K562 (cell line): ENCODE data around the gene UMAD1. TPM values are rescaled to one million over a fixed set of nuclear protein-coding genes. Genes with fewer than 3 reads are reported as not detected.

Experiments used
- ATAC-seq: fragments of 200-7000 bp; cut with Tn5 transposase; 3 replicates; pipeline ENCODE4 v1.9.1; 2020; ENCODE audit warnings: moderate library complexity
- BruUV-seq: library from RNA; stranded (reverse); fragments of 400-500 nt; replicated peaks from 2 replicates; lab custom pipeline; 2021; lab: Mats Ljungman, UMichigan
- CTCF ChIA-PET: fragments of 300-600 bp; formaldehyde crosslinking; extraction: SDS; loops from one replicate; lab custom pipeline; 2021; ENCODE audit warnings: low intra/inter-chr PET ratio; lab: Yijun Ruan, JAX
- POLR2A ChIA-PET: fragments of 300-600, 350-650 bp; sonication (Branson Sonifier 250); formaldehyde crosslinking; extraction: SDS; loops from one replicate; lab custom pipeline; 2021; ENCODE audit warnings: antibody characterized with exemption, inconsistent platforms; lab: Yijun Ruan, JAX
- DNase-seq, 4 experiments: peaks; one replicate each; pipeline versions ENCODE4 v3.0.0 to v3.0.0-alpha.2; 2011 to 2018; ENCODE audit warnings: low spot score in 3 of 4, mixed read lengths in 3 of 4; ENCODE audit errors: extremely low read depth in 1 of 4
- FAIRE-seq: peaks from 2 replicates; lab custom pipeline; 2011; peaks lifted over from hg19 to GRCh38; lab: Jason Lieb, UNC
- H2AFZ ChIP-seq: 2 replicates; pipeline ENCODE4 v1.6.0; 2011; ENCODE audit warnings: low read depth, low read length, control low read depth, inconsistent platforms
- H3K27ac ChIP-seq: fragments of 200-600 bp; 3 replicates; pipeline ENCODE4 v1.8.0; 2011; ENCODE audit warnings: low read depth, mild to moderate bottlenecking, control low read depth, inconsistent platforms, low read length, moderate library complexity, mixed read lengths; ENCODE audit errors: extremely low read depth
- H3K27me3 ChIP-seq, 2 experiments: fragments of 300-600 bp in 1 of 2; 2 replicates in 1 of 2; 3 replicates in 1 of 2; pipeline versions ENCODE4 v1.6.0 to v1.8.0; 2011; ENCODE audit warnings: inconsistent platforms in 2 of 2, low read length in 2 of 2, mild to moderate bottlenecking in 1 of 2, mixed read lengths in 1 of 2, moderate library complexity in 1 of 2; ENCODE audit not compliant: control insufficient read depth in 2 of 2, insufficient read depth in 2 of 2
- H3K36me3 ChIP-seq: fragments of 300-600 bp; 3 replicates; pipeline ENCODE4 v1.8.0; 2011; ENCODE audit warnings: mild to moderate bottlenecking, low read length, inconsistent platforms; ENCODE audit not compliant: control insufficient read depth, insufficient read depth
- H3K4me1 ChIP-seq, 2 experiments: fragments of 200-600 bp in 1 of 2; replicated peaks in 1 of 2; 2 replicates in 1 of 2; 3 replicates in 1 of 2; pipeline versions ENCODE4 v1.5.1 to v1.8.0; 2011; ENCODE audit warnings: inconsistent platforms in 2 of 2, low read length in 2 of 2, mild to moderate bottlenecking in 1 of 2, mixed read lengths in 1 of 2, moderate library complexity in 1 of 2; ENCODE audit not compliant: control insufficient read depth in 2 of 2, insufficient read depth in 2 of 2
- H3K4me2 ChIP-seq: 2 replicates; pipeline ENCODE4 v1.6.1; 2011; ENCODE audit warnings: low read length, control low read depth, inconsistent platforms, mixed read lengths; ENCODE audit not compliant: insufficient read depth
- H3K4me3 ChIP-seq: fragments of 200-600 bp; sonication (generic), shearing (Covaris generic); 2 replicates; pipeline ENCODE4 v1.5.1; 2016; ENCODE audit warnings: control low read depth, inconsistent platforms
- H3K79me2 ChIP-seq: fragments of 200-600 bp; 3 replicates; pipeline ENCODE4 v1.8.0; 2011; ENCODE audit warnings: low read length, inconsistent platforms; ENCODE audit not compliant: control insufficient read depth, insufficient read depth
- H3K9ac ChIP-seq, 2 experiments: 2 replicates each; pipeline versions ENCODE4 v1.6.0 to v1.6.1; 2011; ENCODE audit warnings: low read depth in 2 of 2, low read length in 2 of 2, control low read depth in 1 of 2, inconsistent platforms in 1 of 2, mild to moderate bottlenecking in 1 of 2, mixed read lengths in 1 of 2; ENCODE audit not compliant: insufficient read depth in 1 of 2
- H3K9me1 ChIP-seq: one replicate; pipeline ENCODE4 v1.6.0; 2011; ENCODE audit warnings: inconsistent platforms, mild to moderate bottlenecking, low read length, moderate library complexity; ENCODE audit not compliant: control insufficient read depth, insufficient read depth
- H3K9me3 ChIP-seq: replicated peaks from 2 replicates; pipeline ENCODE4 v1.5.1; 2011; ENCODE audit warnings: low read depth, low read length, inconsistent platforms; ENCODE audit not compliant: control insufficient read depth, insufficient read depth
- H4K20me1 ChIP-seq: replicated peaks from 2 replicates; pipeline ENCODE4 v1.6.1; 2011; ENCODE audit warnings: low read length, inconsistent platforms, mixed read lengths; ENCODE audit not compliant: control insufficient read depth, insufficient read depth
- ADNP ChIP-seq: fragments of 200-800 bp; sonication (Bioruptor generic); IDR thresholded peaks from 2 replicates; pipeline ENCODE4 v1.6.1; 2016; ENCODE audit warnings: missing genetic modification characterization, missing compliant biosample characterization
- ATF4 ChIP-seq: fragments of 450-650 bp; formaldehyde crosslinking; IDR thresholded peaks from 2 replicates; pipeline ENCODE4 v1.4.0; 2022; ENCODE audit warnings: mild to moderate bottlenecking, moderate library complexity
- CBX2 ChIP-seq: fragments of 200-600 bp; sonication (generic); IDR thresholded peaks from one replicate; pipeline ENCODE4 v1.6.1; 2012; ENCODE audit warnings: mild to moderate bottlenecking, low read length, inconsistent platforms; ENCODE audit not compliant: insufficient read depth, poor library complexity, severe bottlenecking
- SIN3A ChIP-seq, 2 experiments: fragments of 150-350 bp in 1 of 2; IDR thresholded peaks; 2 replicates each; pipeline ENCODE4 v1.6.1; 2011 to 2016; ENCODE audit warnings: borderline replicate concordance in 2 of 2, low read depth in 2 of 2, low read length in 2 of 2, mild to moderate bottlenecking in 2 of 2, moderate library complexity in 2 of 2; ENCODE audit not compliant: control insufficient read depth in 1 of 2
- USF2 ChIP-seq: sonication (generic); formaldehyde crosslinking; IDR thresholded peaks from 2 replicates; pipeline ENCODE4 v1.5.0; 2020; ENCODE audit warnings: missing genetic modification reagents
- WGBS: fragments of 100-300 bp; shearing (Covaris generic); methylation state at CpG from one replicate; pipeline ENCODE4 v1.1.6; 2016; ENCODE audit warnings: low coverage, mixed read lengths; ENCODE audit not compliant: insufficient coverage; ENCODE audit errors: missing lambda C conversion rate; 5-methylcytosine and 5-hydroxymethylcytosine counted together
- in situ Hi-C: fragments of 300-500 bp; cut with MboI; formaldehyde crosslinking; loops from 4 replicates; pipeline ENCODE4 v1.15.0; 2018; ENCODE audit warnings: inconsistent platforms, mixed read lengths
- intact Hi-C: fragments of 100-400 bp; cut with micrococcal nuclease; formaldehyde crosslinking; loops from 2 replicates; pipeline ENCODE4 v1.14.2; 2022
- polyA plus RNA-seq, 8 experiments: library from polyadenylated mRNA; depleted of rRNA in 4 of 8; stranded (reverse) in 5 of 8; unstranded in 3 of 8; fragments of >200 nt; fragmentation: Nextera tagmentation in 2 of 8; fragmentation: Illumina TruSeq in 1 of 8; extraction: Ambion mirVana in 2 of 8; extraction: Trizol in 1 of 8; gene quantifications; 2 replicates each; pipeline versions ENCODE4 v1.2.1 to v1.2.3, GENCODE V29; 2011 to 2014; ENCODE audit warnings: inconsistent platforms in 1 of 8, missing spikeins in 1 of 8
- total RNA-seq, 7 experiments: library from RNA; depleted of rRNA in 6 of 7; stranded (reverse); fragments of >200 nt in 6 of 7; fragmentation: Illumina TruSeq in 2 of 7; extraction: Trizol in 2 of 7; gene quantifications; 2 replicates each; pipeline versions ENCODE4 v1.2.1 to v1.2.3, GENCODE V29; 2011 to 2021; ENCODE audit warnings: low replicate concordance in 1 of 7

UMAD1 gene
- total and polyA plus RNA-seq, 9 of the 15 experiments (the other 6 are each of a cell fraction or from before 2014, with no cell fraction given): 9.0 to 26.7 (median 13.3) TPM

- no TSS peak for BruUV-seq
- Histone ChIP-seq H4K20me1 (no peaks in the 10 kb centered on the region), H3K27me3 (no peaks in the 10 kb centered on the region), H2AFZ (no peak overlapping the region), H3K4me3 (no peak overlapping the region), H3K9ac (no peak overlapping the region)
- DNase-seq: no peak
- POLR2A ChIA-PET: no interaction called here
- FAIRE-seq: no peak
- in situ Hi-C loops: no loop called here
- TF ChIP-seq ATF4 (CRISPR knock-in tag) (no peak), USF2 (CRISPR knock-in tag) (no peak), SIN3A (IDR thresholded peaks at IDR 0.05; ENCODE audit: borderline replicate concordance in 2 of 2, control insufficient read depth in 1 of 2, low read depth in 2 of 2, low read length in 2 of 2) (no peak), ADNP (tag) (no peak), CBX2 (no peak)
- TF ChIP-seq, all 486 proteins: peak for 0
- intact Hi-C loops: no loop called here
- no peak for ATAC-seq
- H3K4me2 ChIP-seq: no peak overlapping the region
- CTCF ChIA-PET: no interaction called here
- H3K9me1 ChIP-seq: no peaks in the 10 kb centered on the region
- WGBS: 40% methylated on average over 4 of the region's 4 CpGs
- H3K79me2 ChIP-seq: no peaks in the 10 kb centered on the region
- H3K4me1 ChIP-seq: no peaks in the 10 kb centered on the region
- no peak overlapping the region for H3K27ac ChIP-seq
- H3K9me3 ChIP-seq: no peaks in the 10 kb centered on the region
- no peaks in the 10 kb centered on the region for H3K36me3 ChIP-seq
Measured at GRCh38 chr7:7732621-7733281, 92.2 kb downstream of the UMAD1 start.
